PC-9 (cell line): ENCODE measurements around the gene DDX6. TPM values are rescaled to one million over a fixed set of nuclear protein-coding genes. Genes with fewer than 3 reads are reported as not detected.

Source experiments
- BruUV-seq: library from RNA; stranded (reverse); fragments of 400-500 nt; replicated peaks from 2 replicates; lab custom pipeline; 2021; lab: Mats Ljungman, UMichigan
- CTCF ChIA-PET: fragments of 300-600 bp; sonication (Branson Sonifier 250); formaldehyde crosslinking; loops from one replicate; lab custom pipeline; 2022; ENCODE audit warnings: antibody characterized with exemption; lab: Charles Lee
- POLR2A ChIA-PET: fragments of 300-600 bp; sonication (Branson Sonifier 250); formaldehyde crosslinking; loops from one replicate; lab custom pipeline; 2022; ENCODE audit warnings: antibody characterized with exemption; ENCODE audit not compliant: unreplicated experiment; lab: Charles Lee
- DNase-seq, 2 experiments: peaks; one replicate each; pipeline versions ENCODE4 v3.0.0 to v3.0.0-alpha.2; 2015 to 2022; ENCODE audit warnings: mixed read lengths in 1 of 2
- H2AFZ ChIP-seq: fragments of 200-600 bp; sonication (generic); 2 replicates; pipeline ENCODE4 v1.8.1; 2017; ENCODE audit warnings: antibody characterized with exemption
- H3F3A ChIP-seq: fragments of 200-600 bp; sonication (generic); 2 replicates; pipeline ENCODE4 v1.8.1; 2017; ENCODE audit warnings: antibody characterized with exemption, mild to moderate bottlenecking, low read depth; ENCODE audit not compliant: insufficient read depth
- H3K27ac ChIP-seq: fragments of 200-600 bp; sonication (generic); 2 replicates; pipeline ENCODE4 v1.6.1; 2016; ENCODE audit warnings: mixed run types
- H3K27me3 ChIP-seq: fragments of 200-600 bp; sonication (generic); 2 replicates; pipeline ENCODE4 v1.6.1; 2016; ENCODE audit warnings: low read depth, mixed run types; ENCODE audit not compliant: insufficient read depth
- H3K36me3 ChIP-seq: fragments of 200-600 bp; sonication (generic); 2 replicates; pipeline ENCODE4 v1.6.1; 2016; ENCODE audit warnings: low read depth, mixed run types
- H3K4me1 ChIP-seq: fragments of 200-600 bp; sonication (generic); replicated peaks from 2 replicates; pipeline ENCODE4 v1.6.1; 2016; ENCODE audit warnings: mixed run types; ENCODE audit not compliant: insufficient read depth
- H3K4me2 ChIP-seq: fragments of 200-600 bp; sonication (generic); 2 replicates; pipeline ENCODE4 v1.6.1; 2017; ENCODE audit warnings: mixed run types
- H3K4me3 ChIP-seq: fragments of 200-600 bp; sonication (generic); 2 replicates; pipeline ENCODE4 v1.6.1; 2016; ENCODE audit warnings: mixed run types
- H3K79me2 ChIP-seq: fragments of 200-600 bp; sonication (generic); 2 replicates; pipeline ENCODE4 v1.6.1; 2017; ENCODE audit warnings: low read depth, mixed run types
- H3K9me2 ChIP-seq: fragments of 200-600 bp; sonication (generic); 2 replicates; pipeline ENCODE4 v1.8.1; 2017; ENCODE audit warnings: mild to moderate bottlenecking; ENCODE audit not compliant: insufficient read depth
- H3K9me3 ChIP-seq: fragments of 200-600 bp; sonication (generic); 2 replicates; pipeline ENCODE4 v1.8.1; 2016; ENCODE audit warnings: low read depth; ENCODE audit not compliant: insufficient read depth
- H4K20me1 ChIP-seq: fragments of 200-600 bp; sonication (generic); 2 replicates; pipeline ENCODE4 v1.8.1; 2017; ENCODE audit not compliant: insufficient read depth
- CTCF ChIP-seq: fragments of 200-600 bp; sonication (generic); conservative IDR thresholded peaks from 2 replicates; pipeline ENCODE4 v1.6.1; 2017; ENCODE audit warnings: mixed run types, antibody characterized with exemption, mild to moderate bottlenecking, moderate library complexity
- EZH2 ChIP-seq: fragments of 200-600 bp; sonication (generic); IDR thresholded peaks from 2 replicates; pipeline ENCODE4 v1.8.0; 2017; ENCODE audit warnings: antibody characterized with exemption, low read depth
- intact Hi-C: fragments of 100-400 bp; cut with micrococcal nuclease; formaldehyde crosslinking; loops from one replicate; pipeline ENCODE4 v1.10.0; 2022; ENCODE audit not compliant: unreplicated experiment
- total RNA-seq: library from RNA; stranded (reverse); gene quantifications from 2 replicates; pipeline ENCODE4 v1.2.3, GENCODE V29; 2021

The DDX6 gene
- total RNA-seq, 1 experiment from 2014 or later, result 84.4 TPM

- no TSS peak for BruUV-seq
- CTCF ChIA-PET, result interaction anchor here (0.6 kb wide), 1 partner anchor 52 kb away, joined by 4 read pairs; no protein-coding TSS in a partner anchor
- POLR2A ChIA-PET, result interaction anchor here (0.7 kb wide), 1 partner anchor 262 kb away, joined by 3 read pairs; no protein-coding TSS in a partner anchor
These were observed 48.7 kb downstream of the DDX6 start for GRCh38 chr11:118742304-118742703.

DNA sequence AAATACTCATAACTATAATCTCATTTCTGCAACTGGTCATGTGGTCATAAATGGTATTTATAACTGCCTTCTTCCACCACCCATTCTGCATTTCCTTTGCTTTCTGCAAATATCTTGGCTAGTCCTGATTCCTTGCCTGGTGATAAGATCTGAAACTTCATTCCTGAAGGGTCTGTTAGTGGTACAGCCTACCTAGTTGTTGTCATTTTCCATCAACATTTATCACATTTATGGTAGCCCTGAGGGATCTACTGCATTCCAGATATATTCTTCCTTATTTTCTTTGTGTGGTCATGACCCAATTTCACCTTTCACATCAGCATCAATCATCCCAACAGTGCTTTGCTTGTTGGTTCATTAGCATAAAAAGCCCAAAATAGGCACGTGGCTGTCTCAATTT lies 50.1 kb downstream of the DDX6 start:
- Histone ChIP-seq H3K9me2 (no peaks in the 10 kb centered on the region), H2AFZ (no peak overlapping the region), H3K4me3 (no peak overlapping the region), H3K9me3 (no peaks in the 10 kb centered on the region), H3K36me3 (no peaks in the 10 kb centered on the region), H3K79me2 (no peaks in the 10 kb centered on the region), H3K4me2 (no peak overlapping the region), H3K4me1 (0 out of 2 replicates have a peak, but pooled peaks cover 7% of the 10 kb centered on the region), H3K27me3 (no peaks in the 10 kb centered on the region), H3K27ac (no peak overlapping the region), H3F3A (peaks cover 5% of the 10 kb centered on the region; the same call in 1 of the 2 replicates), H4K20me1 (no peaks in the 10 kb centered on the region)
- POLR2A ChIA-PET, result interaction anchor here (0.7 kb wide), 1 partner anchor 171 kb away, joined by 3 read pairs; no protein-coding TSS in a partner anchor
- intact Hi-C loops, result no loop called here
- TF ChIP-seq EZH2 (no peak), CTCF (no peak)
- CTCF ChIA-PET, result no interaction called here
- no TSS peak for BruUV-seq
- DNase-seq, result peak; percentile 8 to 94

More at GRCh38 chr11:118742304-118742703, 48.7 kb downstream of the DDX6 start:
- intact Hi-C loops, result no loop called here
- H3K27ac ChIP-seq, result no peak overlapping the region
- no peaks in the 10 kb centered on the region for H3K9me3 ChIP-seq
- H3F3A ChIP-seq, result peaks cover 16% of the 10 kb centered on the region
- H3K79me2 ChIP-seq, result no peaks in the 10 kb centered on the region
- TF ChIP-seq CTCF, result no peak
- TF ChIP-seq EZH2, result no peak
- 0 out of 2 replicates have a peak, but pooled peaks cover 7% of the 10 kb centered on the region for H3K4me1 ChIP-seq
- DNase-seq, result no peak
- no peak overlapping the region for H3K4me3 ChIP-seq
- no peak overlapping the region for H3K4me2 ChIP-seq
- no peaks in the 10 kb centered on the region for H4K20me1 ChIP-seq
- H3K36me3 ChIP-seq, result no peaks in the 10 kb centered on the region
- no peak overlapping the region for H2AFZ ChIP-seq
- no peaks in the 10 kb centered on the region for H3K9me2 ChIP-seq
- no peaks in the 10 kb centered on the region for H3K27me3 ChIP-seq

- no TSS peak for BruUV-seq
- H3F3A ChIP-seq, result peaks cover 4% of the 10 kb centered on the region; the same call in 1 of the 2 replicates
- H3K79me2 ChIP-seq, result no peaks in the 10 kb centered on the region
- no peaks in the 10 kb centered on the region for H3K27me3 ChIP-seq
- peak in 1 of 2 experiments; percentile 52 for DNase-seq
- TF ChIP-seq CTCF (no peak), EZH2 (no peak)
- H3K36me3 ChIP-seq, result no peaks in the 10 kb centered on the region
- peaks cover 14% of the 10 kb centered on the region for H3K4me1 ChIP-seq
- no peaks in the 10 kb centered on the region for H4K20me1 ChIP-seq
- ChIA-PET POLR2A (interaction anchor here (0.7 kb wide), 1 partner anchor 245 kb away, joined by 29 read pairs; no protein-coding TSS in a partner anchor), CTCF (no interaction called here)
- H3K4me2 ChIP-seq, result no peak overlapping the region
- no peak overlapping the region for H3K4me3 ChIP-seq
- H3K9me2 ChIP-seq, result no peaks in the 10 kb centered on the region
- H3K27ac ChIP-seq, result no peak overlapping the region
- H2AFZ ChIP-seq, result no peak overlapping the region
- intact Hi-C loops, result no loop called here
- H3K9me3 ChIP-seq, result no peaks in the 10 kb centered on the region
These were observed 55.8 kb downstream of the DDX6 start for GRCh38 chr11:118735203-118735602.
